B cell (primary cell): ENCODE results near the gene KIAA0319L.

ENCODE experiments used
- CTCF ChIP-seq: fragments of 200-600 bp; IDR thresholded peaks from one replicate; pipeline ENCODE4 v1.8.0; 2022; ENCODE audit warnings: antibody characterized with exemption, mild to moderate bottlenecking
- EZH2 ChIP-seq: IDR thresholded peaks from 2 replicates; pipeline ENCODE4 v1.6.1; 2012; ENCODE audit warnings: borderline replicate concordance, low read depth, mild to moderate bottlenecking, moderate library complexity, low read length; ENCODE audit not compliant: insufficient read depth, poor library complexity, severe bottlenecking

- TF ChIP-seq CTCF = no peak
- no peak for TF ChIP-seq EZH2
Measured at GRCh38 chr1:35408925-35409324, 148.3 kb downstream of the KIAA0319L start.
